Measurements from ENCODE around the gene HINT2.

The HINT2 gene

DNA sequence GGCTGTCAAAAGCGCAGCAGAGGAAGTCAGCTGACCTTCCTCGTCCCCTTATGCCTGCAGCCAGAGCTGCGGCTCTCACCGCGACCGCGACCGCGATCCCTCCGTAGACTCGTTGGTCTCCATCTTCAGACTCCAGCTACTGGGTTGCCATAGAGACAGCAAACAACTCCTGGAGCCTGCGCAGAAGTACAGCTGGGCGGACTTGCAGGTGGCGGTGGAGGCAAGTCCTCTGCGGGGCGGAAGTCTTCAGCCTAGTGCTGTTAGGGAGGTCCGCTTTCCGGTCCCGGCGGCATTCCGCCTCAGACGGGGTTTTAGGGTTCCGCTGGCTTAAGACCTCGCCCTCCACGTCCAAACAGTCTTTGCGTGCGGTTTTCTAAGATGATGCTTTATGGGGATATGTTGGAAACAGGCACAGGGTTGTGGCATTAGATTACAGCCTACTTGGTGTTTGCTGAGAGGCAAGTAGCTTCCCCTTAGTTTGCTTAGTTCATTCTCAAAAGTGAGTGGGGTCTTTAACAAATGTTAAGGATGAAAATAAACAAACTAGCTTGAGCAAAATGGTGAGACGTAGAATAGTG lies 2.7 kb downstream of the HINT2 start, which contains the start of gene SPAG8:
SPAG8 (minus strand) TSS at position 238 of the 578 bp plus-strand sequence; CDS start at position 123, 115 bp downstream.
- DNase-seq (ENCODE audit: low read depth) = peak; percentile 96
- TF ChIP-seq, protein P1, sequence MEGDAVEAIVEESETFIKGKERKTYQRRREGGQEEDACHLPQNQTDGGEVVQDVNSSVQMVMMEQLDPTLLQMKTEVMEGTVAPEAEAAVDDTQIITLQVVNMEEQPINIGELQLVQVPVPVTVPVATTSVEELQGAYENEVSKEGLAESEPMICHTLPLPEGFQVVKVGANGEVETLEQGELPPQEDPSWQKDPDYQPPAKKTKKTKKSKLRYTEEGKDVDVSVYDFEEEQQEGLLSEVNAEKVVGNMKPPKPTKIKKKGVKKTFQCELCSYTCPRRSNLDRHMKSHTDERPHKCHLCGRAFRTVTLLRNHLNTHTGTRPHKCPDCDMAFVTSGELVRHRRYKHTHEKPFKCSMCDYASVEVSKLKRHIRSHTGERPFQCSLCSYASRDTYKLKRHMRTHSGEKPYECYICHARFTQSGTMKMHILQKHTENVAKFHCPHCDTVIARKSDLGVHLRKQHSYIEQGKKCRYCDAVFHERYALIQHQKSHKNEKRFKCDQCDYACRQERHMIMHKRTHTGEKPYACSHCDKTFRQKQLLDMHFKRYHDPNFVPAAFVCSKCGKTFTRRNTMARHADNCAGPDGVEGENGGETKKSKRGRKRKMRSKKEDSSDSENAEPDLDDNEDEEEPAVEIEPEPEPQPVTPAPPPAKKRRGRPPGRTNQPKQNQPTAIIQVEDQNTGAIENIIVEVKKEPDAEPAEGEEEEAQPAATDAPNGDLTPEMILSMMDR (IDR thresholded peaks at IDR 0.05; ENCODE audit: low read depth, low read length, missing control alignments) = no peak
- H3K4me3 ChIP-seq (ENCODE audit: low read depth, low read length) = peak within 1 kb of the TSS; percentile 40

DNA sequence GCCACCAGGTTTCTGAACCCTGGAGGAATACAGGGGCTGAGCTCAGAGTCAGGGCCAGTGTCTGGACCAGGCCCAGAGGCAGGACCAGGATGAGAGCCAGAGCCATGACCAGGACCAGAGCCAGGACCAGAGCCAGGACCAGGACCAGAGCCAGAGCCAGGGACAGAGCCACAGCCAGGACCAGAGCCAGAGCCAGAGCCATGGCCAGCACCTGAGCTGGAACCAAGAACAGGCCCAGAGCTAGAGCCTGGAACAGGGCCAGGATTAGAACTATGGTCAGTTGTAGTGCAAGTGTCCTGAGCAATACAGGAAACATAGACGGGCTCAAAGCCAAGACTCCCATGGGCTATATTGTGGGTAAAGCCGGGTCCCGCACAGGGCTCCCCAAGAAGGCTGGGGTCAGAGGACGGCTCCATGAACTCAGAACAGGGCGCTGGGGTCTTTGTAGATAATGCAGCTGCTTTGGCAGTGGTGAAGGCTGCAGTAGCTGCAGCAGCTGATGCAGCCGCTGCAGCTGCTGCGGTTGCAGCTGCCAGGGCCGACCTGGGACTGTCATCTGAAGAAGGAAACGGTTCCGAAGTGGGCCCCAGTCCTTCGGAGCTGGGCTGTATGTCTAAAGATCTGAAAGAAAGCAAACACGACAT lies 3.3 kb downstream of the HINT2 start:
- TF ChIP-seq, protein P1 (IDR thresholded peaks at IDR 0.05; ENCODE audit: low read depth, low read length, missing control alignments) = no peak
- no peak for DNase-seq (ENCODE audit: low read depth)
- H3K4me3 ChIP-seq (ENCODE audit: low read depth, low read length) = peak overlapping the region; percentile 40

DNA sequence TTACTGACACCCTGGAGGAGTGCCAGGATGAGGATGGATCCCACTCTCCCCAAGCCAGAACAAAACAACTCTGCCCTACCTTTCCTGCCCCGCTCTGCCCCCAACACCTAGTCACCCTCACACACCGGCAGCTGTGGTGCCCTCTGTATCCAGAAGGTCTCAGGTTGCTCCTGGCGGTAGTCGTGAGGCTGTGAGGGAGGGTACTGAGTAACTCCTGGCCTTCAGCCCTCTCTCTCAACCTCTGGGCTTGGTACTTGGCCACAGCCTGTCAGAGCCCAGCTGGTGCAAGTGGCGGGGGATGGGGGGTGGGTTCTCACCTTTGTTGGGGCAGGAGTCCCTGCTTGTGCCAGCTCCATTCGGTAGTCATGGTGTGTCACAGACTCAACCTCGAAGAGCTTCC lies 4.7 kb downstream of the HINT2 start:
- TF ChIP-seq, protein P1 (IDR thresholded peaks at IDR 0.05; ENCODE audit: low read depth, low read length, missing control alignments) = no peak
- no peak for DNase-seq (ENCODE audit: low read depth)
- no peak overlapping the region for H3K4me3 ChIP-seq (ENCODE audit: low read depth, low read length)

DNA sequence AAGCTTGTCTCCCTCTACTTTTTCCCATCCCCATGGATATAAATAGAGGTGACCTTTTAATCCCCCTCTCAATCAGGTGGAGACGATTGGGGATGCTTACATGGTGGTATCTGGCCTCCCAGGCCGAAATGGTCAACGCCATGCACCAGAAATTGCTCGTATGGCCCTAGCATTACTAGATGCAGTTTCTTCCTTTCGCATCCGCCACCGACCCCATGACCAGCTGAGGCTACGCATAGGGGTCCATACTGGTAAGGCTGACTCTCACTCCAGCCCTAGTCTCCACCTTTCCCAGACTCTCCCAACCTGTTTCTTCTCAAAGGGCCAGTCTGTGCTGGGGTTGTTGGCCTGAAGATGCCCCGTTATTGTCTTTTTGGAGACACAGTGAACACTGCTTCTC lies 6.4 kb downstream of the HINT2 start:
- no peak for DNase-seq (ENCODE audit: low read depth)
- TF ChIP-seq, protein P1 (IDR thresholded peaks at IDR 0.05; ENCODE audit: low read depth, low read length, missing control alignments) = no peak
- H3K4me3 ChIP-seq (ENCODE audit: low read depth, low read length) = no peak overlapping the region

DNA sequence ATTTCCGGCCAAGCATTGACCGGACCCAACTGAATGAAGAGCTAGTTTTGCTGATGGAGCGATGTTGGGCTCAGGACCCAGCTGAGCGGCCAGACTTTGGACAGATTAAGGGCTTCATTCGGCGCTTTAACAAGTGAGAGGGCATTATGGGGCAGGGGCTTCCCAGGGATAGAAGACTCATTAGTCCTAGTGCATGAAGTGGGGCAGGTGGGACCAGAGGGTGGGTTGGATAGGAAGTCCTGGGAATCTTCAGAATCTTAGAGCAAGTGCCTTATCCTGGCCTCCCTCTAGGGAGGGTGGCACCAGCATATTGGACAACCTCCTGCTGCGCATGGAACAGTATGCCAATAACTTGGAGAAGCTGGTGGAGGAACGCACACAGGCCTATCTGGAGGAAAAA lies 8.7 kb downstream of the HINT2 start:
- TF ChIP-seq, protein P1 (IDR thresholded peaks at IDR 0.05; ENCODE audit: low read depth, low read length, missing control alignments) = no peak

DNA sequence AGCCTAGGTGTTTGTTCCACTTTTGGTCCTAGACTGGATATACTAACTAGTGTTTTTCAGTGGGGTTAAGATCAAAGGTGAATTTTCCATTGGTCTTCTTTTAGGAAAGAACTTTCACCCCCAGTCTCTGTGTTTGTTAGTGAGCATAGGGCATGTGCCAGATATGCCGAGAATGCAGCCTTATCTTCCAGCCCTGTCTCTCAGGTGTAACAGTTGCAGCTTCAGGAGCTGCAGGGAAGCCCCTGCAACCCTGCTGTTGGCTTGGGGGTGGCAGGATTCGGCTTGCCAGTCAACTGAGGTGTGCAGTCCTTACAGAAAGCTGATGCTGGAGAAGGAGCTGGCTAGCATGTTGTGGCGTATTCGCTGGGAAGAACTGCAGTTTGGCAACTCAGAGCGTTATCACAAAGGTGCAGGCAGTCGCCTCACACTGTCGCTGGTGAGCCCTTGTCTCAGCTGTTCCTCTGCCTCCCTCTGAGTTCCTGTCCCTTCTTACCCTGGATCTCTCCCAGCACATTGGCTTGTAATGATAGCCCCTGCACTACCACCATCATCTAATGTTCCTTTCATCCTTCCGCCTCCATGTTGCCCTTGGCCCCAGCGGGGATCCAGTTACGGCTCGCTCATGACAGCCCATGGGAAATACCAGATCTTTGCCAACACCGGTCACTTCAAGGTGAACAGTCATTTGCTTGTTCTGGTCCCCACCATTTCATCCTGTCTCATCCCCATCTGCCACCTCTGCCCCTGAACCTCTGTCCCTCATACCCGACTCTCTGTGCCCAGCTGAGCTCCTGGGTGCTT lies 13.3 kb downstream of the HINT2 start:
- H3K4me3 ChIP-seq (ENCODE audit: low read depth, low read length) = no peak overlapping the region
- DNase-seq (ENCODE audit: low read depth) = no peak
- TF ChIP-seq, protein P1 (IDR thresholded peaks at IDR 0.05; ENCODE audit: low read depth, low read length, missing control alignments) = no peak

More for the DNA sequence above, 8.7 kb downstream of the HINT2 start:
- no peak overlapping the region for H3K4me3 ChIP-seq (ENCODE audit: low read depth, low read length)
- no peak for DNase-seq (ENCODE audit: low read depth)
